Fibroblast of peridontal ligament (primary cell): ENCODE data around the gene CDH24.
A peak's percentile ranks its signal among the peaks of the same experiment; 100 is the strongest.
"Not testable (repeated sequence)": the region's sequence is repeated elsewhere in the genome, so short reads cannot be mapped to it uniquely, and the experiment has no call there.

Experiments used
- DNase-seq: peaks from one replicate; pipeline ENCODE4 v3.0.0-alpha.2; 2010; ENCODE audit errors: extremely low read depth

The CDH24 gene

GRCh38 chr14:23018107-23018506 lies 39.2 kb downstream of the CDH24 start:
- no peak for DNase-seq

GRCh38 chr14:23017091-23017490 lies 40.2 kb downstream of the CDH24 start:
- no peak for DNase-seq

- no peak for DNase-seq
Measured at GRCh38 chr14:23015618-23016017, 41.7 kb downstream of the CDH24 start.

GRCh38 chr14:23013749-23014054 lies 43.6 kb downstream of the CDH24 start:
- DNase-seq: not testable (repeated sequence)

- DNase-seq: no peak
Measured at GRCh38 chr14:23013054-23013748, 44.1 kb downstream of the CDH24 start.

GRCh38 chr14:23009939-23010726 lies 47.2 kb downstream of the CDH24 start, which contains the start of gene C14orf93:
TSS of gene C14orf93 (minus strand) at chr14:23010143. CDS start at chr14:22999023, 11,120 bp downstream.
- DNase-seq: peak; percentile 52

- no peak for DNase-seq
Measured at GRCh38 chr14:23009483-23009938, 47.8 kb downstream of the CDH24 start.

- DNase-seq: peak; percentile 16
Measured at GRCh38 chr14:23008831-23009230, 48.5 kb downstream of the CDH24 start.

- peak; percentile 97 for DNase-seq
Measured at GRCh38 chr14:23006544-23007419, 50.5 kb downstream of the CDH24 start.

GRCh38 chr14:23006188-23006534 lies 51.2 kb downstream of the CDH24 start:
- no peak for DNase-seq

GRCh38 chr14:23005451-23006187 lies 51.7 kb downstream of the CDH24 start:
- no peak for DNase-seq

GRCh38 chr14:23004274-23004673 lies 53.0 kb downstream of the CDH24 start:
- not testable (repeated sequence) for DNase-seq

GRCh38 chr14:23002592-23002991 lies 54.7 kb downstream of the CDH24 start:
- DNase-seq: no peak

GRCh38 chr14:23000860-23001259 lies 56.5 kb downstream of the CDH24 start:
- no peak for DNase-seq

GRCh38 chr14:22998329-22999012 lies 58.8 kb downstream of the CDH24 start:
- DNase-seq: no peak

- DNase-seq: no peak
Measured at GRCh38 chr14:22997676-22998323, 59.5 kb downstream of the CDH24 start.
